Cardiac fibroblast (primary cell): Measurements from ENCODE around the gene FBRS.

Experiments
- DNase-seq, 2 donors: peaks; one replicate each; pipeline versions ENCODE4 v3.0.0 to v3.0.0-alpha.2; 2010; ENCODE audit warnings: low read depth in 2 of 2
- H3K4me3 ChIP-seq, 2 donors: replicated peaks in 1 of 2; 1 replicate in 1 of 2; 2 replicates in 1 of 2; pipeline ENCODE4 v1.5.1; 2011; ENCODE audit warnings: low read depth in 2 of 2, low read length in 2 of 2, mild to moderate bottlenecking in 2 of 2, moderate library complexity in 1 of 2
- CTCF ChIP-seq: IDR thresholded peaks from one replicate; pipeline ENCODE4 v1.5.1; 2011; ENCODE audit warnings: low read depth, mild to moderate bottlenecking, low read length, inconsistent platforms

The FBRS gene

GRCh38 chr16:30652005-30652296 is 6.3 kb upstream of the FBRS start:
- H3K4me3 ChIP-seq, result peak overlapping the region; percentile 84 to 86
- no peak for DNase-seq
- TF ChIP-seq CTCF, result no peak

GRCh38 chr16:30652718-30653117 is 5.5 kb upstream of the FBRS start:
- no peak for TF ChIP-seq CTCF
- DNase-seq, result no peak
- H3K4me3 ChIP-seq, result no peak overlapping the region

- TF ChIP-seq CTCF, result no peak
- DNase-seq, result no peak
- no peak overlapping the region for H3K4me3 ChIP-seq
Observed at GRCh38 chr16:30654856-30655255, 3.4 kb upstream of the FBRS start.

GRCh38 chr16:30655815-30656347 is 2.4 kb upstream of the FBRS start:
- no peak overlapping the region for H3K4me3 ChIP-seq
- no peak for TF ChIP-seq CTCF
- DNase-seq, result no peak

GRCh38 chr16:30656388-30656787 is 1.8 kb upstream of the FBRS start:
- TF ChIP-seq CTCF, result no peak
- H3K4me3 ChIP-seq, result no peak overlapping the region

GRCh38 chr16:30656974-30657865 is 1.0 kb upstream of the FBRS start:
- TF ChIP-seq CTCF, result no peak

More at GRCh38 chr16:30656388-30656787, 1.8 kb upstream of the FBRS start:
- DNase-seq, result no peak

More at GRCh38 chr16:30656974-30657865, 1.0 kb upstream of the FBRS start:
- peak overlapping the region; percentile 43 to 44 for H3K4me3 ChIP-seq
- no peak for DNase-seq
